ENCODE measurements around the gene WDR27.

WDR27 gene

DNA sequence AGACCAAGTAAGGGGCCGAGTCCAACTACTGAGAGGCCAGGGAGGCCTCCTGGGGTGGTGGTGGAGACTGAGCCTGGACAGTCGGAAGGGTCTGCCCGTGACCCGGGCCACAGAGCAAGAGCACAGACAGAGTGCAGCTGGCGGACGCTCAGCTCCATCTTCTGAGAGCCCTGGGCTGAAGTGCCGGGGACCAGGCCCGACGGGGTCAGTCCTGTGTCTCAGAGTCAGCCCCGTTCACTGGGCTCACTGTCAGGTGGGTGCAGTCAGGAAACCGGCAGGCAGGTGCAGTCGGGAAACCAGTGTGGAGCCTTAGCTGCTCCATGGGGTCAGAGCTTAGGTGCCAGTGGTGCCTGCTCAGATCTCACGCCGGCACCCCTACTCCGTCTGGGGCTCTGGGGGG is 76.5 kb downstream of the WDR27 start:
- Histone ChIP-seq H3K27ac (ENCODE audit: low read length) (no peak overlapping the region), H3K27me3 (ENCODE audit: control insufficient read depth in 1 of 2, insufficient read depth in 2 of 2, low read length in 2 of 2) (no peaks in the 10 kb centered on the region), H3K9ac (ENCODE audit: low read length in 2 of 2) (no peak overlapping the region), H3K36me3 (ENCODE audit: control insufficient read depth in 2 of 2, insufficient read depth in 2 of 2, low read length in 2 of 2) (peaks cover 7 to 17% of the 10 kb centered on the region in 2 donors), H3K4me3 (ENCODE audit: low read length in 2 of 2) (no peak overlapping the region), H3K4me1 (ENCODE audit: control insufficient read depth, insufficient read depth, low read length) (no peaks in the 10 kb centered on the region), H3K9me3 (ENCODE audit: control insufficient read depth in 2 of 2, low read length in 2 of 2) (no peaks in the 10 kb centered on the region)

DNA sequence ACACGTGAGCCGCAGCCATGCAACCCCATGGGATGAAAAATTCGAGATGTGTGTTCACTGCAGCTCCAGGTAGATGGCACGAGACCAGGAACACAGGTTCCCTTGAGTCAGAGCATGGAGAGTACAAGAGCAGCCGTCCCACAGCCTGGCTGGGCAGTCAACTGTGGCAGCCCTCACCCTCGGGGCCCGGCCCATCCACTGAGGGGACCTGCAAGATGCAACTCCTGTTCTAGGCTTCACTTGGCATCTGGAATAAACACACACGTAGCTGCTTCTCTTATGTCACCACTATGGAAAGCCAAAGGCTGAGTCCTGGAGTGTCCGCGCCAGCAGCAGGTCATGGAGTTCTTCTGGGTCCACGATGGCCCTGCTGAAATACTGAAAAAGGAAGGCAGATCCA is 77.0 kb downstream of the WDR27 start:
- Histone ChIP-seq H3K36me3 (ENCODE audit: control insufficient read depth in 2 of 2, insufficient read depth in 2 of 2, low read length in 2 of 2) (peaks cover 7 to 17% of the 10 kb centered on the region in 2 donors), H3K4me3 (ENCODE audit: low read length in 2 of 2) (no peak overlapping the region), H3K27ac (ENCODE audit: low read length) (no peak overlapping the region), H3K9me3 (ENCODE audit: control insufficient read depth in 2 of 2, low read length in 2 of 2) (no peaks in the 10 kb centered on the region), H3K27me3 (ENCODE audit: control insufficient read depth in 1 of 2, insufficient read depth in 2 of 2, low read length in 2 of 2) (no peaks in the 10 kb centered on the region), H3K9ac (ENCODE audit: low read length in 2 of 2) (no peak overlapping the region), H3K4me1 (ENCODE audit: control insufficient read depth, insufficient read depth, low read length) (no peaks in the 10 kb centered on the region)

DNA sequence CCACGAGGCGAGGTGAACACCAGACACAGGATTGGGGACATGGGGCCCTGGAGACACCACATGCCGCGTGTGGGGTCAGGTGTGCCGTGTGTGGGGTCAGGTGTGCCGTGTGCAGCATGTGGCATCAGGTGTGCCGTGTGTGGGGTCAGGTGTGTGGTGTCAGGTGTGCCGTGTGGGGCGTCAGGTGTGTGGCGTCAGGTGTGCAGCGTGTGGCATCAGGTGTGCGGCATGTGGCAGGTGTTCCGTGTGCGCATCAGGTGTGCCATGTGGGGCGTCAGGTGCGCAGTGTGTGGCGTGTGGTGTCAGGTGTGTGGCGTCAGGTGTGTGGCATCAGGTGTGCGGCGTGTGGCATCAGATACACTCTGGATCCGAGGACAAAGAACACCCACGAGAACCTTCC is 77.9 kb downstream of the WDR27 start:
- no peak overlapping the region for H3K4me3 ChIP-seq (ENCODE audit: low read length in 2 of 2)
- H3K27me3 ChIP-seq (ENCODE audit: control insufficient read depth in 1 of 2, insufficient read depth in 2 of 2, low read length in 2 of 2): no peaks in the 10 kb centered on the region
- peaks cover 7 to 17% of the 10 kb centered on the region in 2 donors for H3K36me3 ChIP-seq (ENCODE audit: control insufficient read depth in 2 of 2, insufficient read depth in 2 of 2, low read length in 2 of 2)
- H3K9me3 ChIP-seq (ENCODE audit: control insufficient read depth in 2 of 2, low read length in 2 of 2): no peaks in the 10 kb centered on the region
- no peaks in the 10 kb centered on the region for H3K4me1 ChIP-seq (ENCODE audit: control insufficient read depth, insufficient read depth, low read length)
- no peak overlapping the region for H3K9ac ChIP-seq (ENCODE audit: low read length in 2 of 2)
- no peak overlapping the region for H3K27ac ChIP-seq (ENCODE audit: low read length)

- H3K36me3 ChIP-seq (ENCODE audit: control insufficient read depth in 2 of 2, insufficient read depth in 2 of 2, low read length in 2 of 2): peaks cover 7 to 19% of the 10 kb centered on the region in 2 donors
- no peak overlapping the region for H3K27ac ChIP-seq (ENCODE audit: low read length)
- no peaks in the 10 kb centered on the region for H3K4me1 ChIP-seq (ENCODE audit: control insufficient read depth, insufficient read depth, low read length)
- no peak overlapping the region for H3K9ac ChIP-seq (ENCODE audit: low read length in 2 of 2)
- H3K27me3 ChIP-seq (ENCODE audit: control insufficient read depth in 1 of 2, insufficient read depth in 2 of 2, low read length in 2 of 2): no peaks in the 10 kb centered on the region
- no peaks in the 10 kb centered on the region for H3K9me3 ChIP-seq (ENCODE audit: control insufficient read depth in 2 of 2, low read length in 2 of 2)
- no peak overlapping the region for H3K4me3 ChIP-seq (ENCODE audit: low read length in 2 of 2)
Measured at GRCh38 chr6:169623343-169623742, 78.5 kb downstream of the WDR27 start.

DNA sequence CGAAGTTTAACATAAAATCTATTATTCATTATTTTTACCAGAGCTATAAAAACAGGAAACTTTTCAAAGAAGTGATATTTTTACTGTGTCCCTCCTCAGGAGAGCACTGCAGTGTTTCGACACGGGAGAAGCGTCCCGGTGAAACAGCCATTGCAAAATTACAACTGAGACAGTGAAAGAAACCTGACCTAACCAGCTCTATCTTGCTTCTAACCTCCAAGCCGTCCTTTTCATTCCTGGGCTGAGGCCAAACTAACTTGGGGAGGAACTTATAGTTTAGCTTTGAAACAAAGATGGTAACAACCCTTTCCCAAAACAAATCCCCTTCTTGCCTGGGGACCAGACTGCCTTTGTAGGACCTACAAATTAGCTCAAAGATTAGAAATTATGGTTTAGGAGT is 79.2 kb downstream of the WDR27 start:
- Histone ChIP-seq H3K36me3 (ENCODE audit: control insufficient read depth in 2 of 2, insufficient read depth in 2 of 2, low read length in 2 of 2) (peaks cover 7 to 18% of the 10 kb centered on the region in 2 donors), H3K4me1 (ENCODE audit: control insufficient read depth, insufficient read depth, low read length) (no peaks in the 10 kb centered on the region), H3K27ac (ENCODE audit: low read length) (no peak overlapping the region)

GRCh38 chr6:169621311-169621710 is 80.5 kb downstream of the WDR27 start:
- Histone ChIP-seq H3K4me1 (ENCODE audit: control insufficient read depth, insufficient read depth, low read length) (no peaks in the 10 kb centered on the region), H3K9me3 (ENCODE audit: control insufficient read depth in 2 of 2, low read length in 2 of 2) (no peaks in the 10 kb centered on the region), H3K9ac (ENCODE audit: low read length in 2 of 2) (no peak overlapping the region), H3K27ac (ENCODE audit: low read length) (no peak overlapping the region), H3K36me3 (ENCODE audit: control insufficient read depth in 2 of 2, insufficient read depth in 2 of 2, low read length in 2 of 2) (peaks cover under 1 to 13% of the 10 kb centered on the region in 2 donors), H3K4me3 (ENCODE audit: low read length in 2 of 2) (no peak overlapping the region), H3K27me3 (ENCODE audit: control insufficient read depth in 1 of 2, insufficient read depth in 2 of 2, low read length in 2 of 2) (no peaks in the 10 kb centered on the region)

More for the DNA sequence above, 79.2 kb downstream of the WDR27 start:
- Histone ChIP-seq H3K4me3 (ENCODE audit: low read length in 2 of 2) (no peak overlapping the region), H3K9me3 (ENCODE audit: control insufficient read depth in 2 of 2, low read length in 2 of 2) (no peaks in the 10 kb centered on the region), H3K9ac (ENCODE audit: low read length in 2 of 2) (no peak overlapping the region), H3K27me3 (ENCODE audit: control insufficient read depth in 1 of 2, insufficient read depth in 2 of 2, low read length in 2 of 2) (no peaks in the 10 kb centered on the region)

- Histone ChIP-seq H3K27me3 (ENCODE audit: control insufficient read depth in 1 of 2, insufficient read depth in 2 of 2, low read length in 2 of 2) (no peaks in the 10 kb centered on the region), H3K4me3 (ENCODE audit: low read length in 2 of 2) (no peak overlapping the region), H3K9ac (ENCODE audit: low read length in 2 of 2) (no peak overlapping the region), H3K27ac (ENCODE audit: low read length) (no peak overlapping the region), H3K9me3 (ENCODE audit: control insufficient read depth in 2 of 2, low read length in 2 of 2) (no peaks in the 10 kb centered on the region), H3K4me1 (ENCODE audit: control insufficient read depth, insufficient read depth, low read length) (no peaks in the 10 kb centered on the region), H3K36me3 (ENCODE audit: control insufficient read depth in 2 of 2, insufficient read depth in 2 of 2, low read length in 2 of 2) (peaks cover 0 to 11% of the 10 kb centered on the region in 2 donors)
Measured at GRCh38 chr6:169620171-169621130, 81.4 kb downstream of the WDR27 start.

DNA sequence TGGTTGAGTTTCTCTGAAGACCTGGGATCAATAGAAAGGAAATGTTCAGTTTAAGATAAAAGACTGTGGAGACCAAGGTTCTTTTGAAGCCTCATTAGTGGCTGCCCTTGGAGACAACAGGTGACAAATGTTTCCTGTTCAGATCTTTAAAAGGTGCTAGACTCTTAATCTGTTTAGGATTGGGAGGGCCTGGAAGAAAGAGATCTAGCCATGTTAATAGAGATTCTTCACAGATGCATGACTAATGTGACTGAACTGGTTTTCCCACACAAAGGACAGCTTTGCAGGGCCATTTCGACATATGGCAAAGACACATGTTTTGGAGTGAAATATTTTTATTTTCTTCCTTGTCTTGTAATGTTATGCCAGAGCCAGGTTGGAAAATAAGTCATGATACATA is 82.2 kb downstream of the WDR27 start:
- Histone ChIP-seq H3K9me3 (ENCODE audit: control insufficient read depth in 2 of 2, low read length in 2 of 2) (no peaks in the 10 kb centered on the region), H3K4me1 (ENCODE audit: control insufficient read depth, insufficient read depth, low read length) (no peaks in the 10 kb centered on the region), H3K27ac (ENCODE audit: low read length) (no peak overlapping the region), H3K36me3 (ENCODE audit: control insufficient read depth in 2 of 2, insufficient read depth in 2 of 2, low read length in 2 of 2) (peaks cover 0 to 7% of the 10 kb centered on the region in 2 donors), H3K27me3 (ENCODE audit: control insufficient read depth in 1 of 2, insufficient read depth in 2 of 2, low read length in 2 of 2) (no peaks in the 10 kb centered on the region), H3K4me3 (ENCODE audit: low read length in 2 of 2) (no peak overlapping the region), H3K9ac (ENCODE audit: low read length in 2 of 2) (no peak overlapping the region)

- no peaks in the 10 kb centered on the region for H3K4me1 ChIP-seq (ENCODE audit: control insufficient read depth, insufficient read depth, low read length)
- H3K36me3 ChIP-seq (ENCODE audit: control insufficient read depth in 2 of 2, insufficient read depth in 2 of 2, low read length in 2 of 2): peaks cover 0 to 3% of the 10 kb centered on the region in 2 donors
- H3K27ac ChIP-seq (ENCODE audit: low read length): no peak overlapping the region
- H3K27me3 ChIP-seq (ENCODE audit: control insufficient read depth in 1 of 2, insufficient read depth in 2 of 2, low read length in 2 of 2): no peaks in the 10 kb centered on the region
- no peaks in the 10 kb centered on the region for H3K9me3 ChIP-seq (ENCODE audit: control insufficient read depth in 2 of 2, low read length in 2 of 2)
- no peak overlapping the region for H3K9ac ChIP-seq (ENCODE audit: low read length in 2 of 2)
- H3K4me3 ChIP-seq (ENCODE audit: low read length in 2 of 2): no peak overlapping the region
Measured at GRCh38 chr6:169618526-169619490, 83.0 kb downstream of the WDR27 start.

- H3K27ac ChIP-seq (ENCODE audit: low read length): no peak overlapping the region
- H3K9me3 ChIP-seq (ENCODE audit: control insufficient read depth in 2 of 2, low read length in 2 of 2): no peaks in the 10 kb centered on the region
- H3K27me3 ChIP-seq (ENCODE audit: control insufficient read depth in 1 of 2, insufficient read depth in 2 of 2, low read length in 2 of 2): no peaks in the 10 kb centered on the region
- peaks cover 0 to 7% of the 10 kb centered on the region in 2 donors for H3K36me3 ChIP-seq (ENCODE audit: control insufficient read depth in 2 of 2, insufficient read depth in 2 of 2, low read length in 2 of 2)
- no peak overlapping the region for H3K4me3 ChIP-seq (ENCODE audit: low read length in 2 of 2)
- H3K9ac ChIP-seq (ENCODE audit: low read length in 2 of 2): no peak overlapping the region
- H3K4me1 ChIP-seq (ENCODE audit: control insufficient read depth, insufficient read depth, low read length): no peaks in the 10 kb centered on the region
Measured at GRCh38 chr6:169617562-169617961, 84.3 kb downstream of the WDR27 start.

All from stomach smooth muscle (tissue), 2 donors.